ENCODE results near the gene NR4A1. TPM values are rescaled to one million over a fixed set of nuclear protein-coding genes. Genes with fewer than 3 reads are reported as not detected.
A peak's percentile ranks its signal among the peaks of the same experiment; 100 is the strongest.

Gene NR4A1
- total and polyA plus RNA-seq, 2 of the 13 experiments (the other 11 are each of a cell fraction or from before 2014, with no cell fraction given) = 5.7 to 15.2 TPM

DNA sequence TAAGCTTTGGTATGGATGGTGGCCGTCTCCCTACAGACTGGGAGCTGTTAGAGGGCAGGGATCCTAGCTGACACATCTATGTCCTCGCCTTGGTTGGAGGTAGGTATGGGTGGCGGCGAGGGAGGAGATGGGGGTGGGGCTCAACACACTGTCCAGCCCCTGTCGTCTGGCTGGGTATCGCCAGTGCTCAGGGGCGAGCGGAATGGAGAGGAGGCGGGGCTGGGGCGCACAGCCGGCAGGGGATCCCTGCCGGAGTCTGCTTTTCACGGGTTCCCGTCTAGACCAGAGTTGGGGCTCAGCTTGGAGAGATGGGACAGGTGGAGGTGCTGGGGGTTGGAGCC, 28.4 kb upstream of the NR4A1 start (continued):
- TF ChIP-seq, protein P1, sequence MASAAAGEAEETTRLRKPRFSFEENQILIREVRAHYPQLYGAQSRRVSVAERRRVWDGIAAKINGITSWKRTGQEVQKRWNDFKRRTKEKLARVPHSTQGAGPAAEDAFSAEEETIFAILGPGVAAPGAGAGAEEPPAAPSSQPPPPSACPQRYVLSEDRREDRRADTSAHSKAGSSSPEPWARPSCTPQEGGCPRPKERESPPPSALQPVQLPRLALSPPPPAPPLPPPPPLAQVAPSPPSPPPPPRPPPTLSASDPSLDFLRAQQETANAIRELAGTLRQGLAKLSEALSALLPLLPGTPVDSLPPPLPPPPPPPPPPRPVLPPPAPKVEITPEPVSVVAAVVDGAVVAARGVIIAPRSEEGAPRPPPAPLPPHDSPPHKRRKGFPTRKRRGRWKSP (CRISPR knock-in tag; IDR thresholded peaks at IDR 0.05) = no peak
- TF ChIP-seq ASH2L (IDR thresholded peaks at IDR 0.05; ENCODE audit: insufficient read length, low read depth, low read length) (no peak), ZNF510 (CRISPR knock-in tag; IDR thresholded peaks at IDR 0.05; ENCODE audit: low read depth) (no peak), HNRNPLL (IDR thresholded peaks at IDR 0.05; ENCODE audit: low read depth, low read length, poor library complexity, severe bottlenecking) (peak; percentile 8), PHF8 (CRISPR knock-in tag; IDR thresholded peaks at IDR 0.05) (peak; percentile 33; the same call in 1 of the 2 replicates), ZFP82 (CRISPR knock-in tag; IDR thresholded peaks at IDR 0.05; ENCODE audit: borderline replicate concordance) (no peak), ZNF792 (CRISPR knock-in tag; IDR thresholded peaks at IDR 0.05) (no peak), SAP130 (CRISPR knock-in tag; IDR thresholded peaks at IDR 0.05; ENCODE audit: low read depth) (peak; percentile 42; the same call in 1 of the 2 replicates), ZNF605 (CRISPR knock-in tag; IDR thresholded peaks at IDR 0.05) (0 out of 2 replicates have a peak, but pooled peaks have one; percentile 7), KDM5B (CRISPR knock-in tag; IDR thresholded peaks at IDR 0.05; ENCODE audit: borderline replicate concordance) (0 out of 2 replicates have a peak, but pooled peaks have one; percentile 3), MYC (CRISPR knock-in tag; IDR thresholded peaks at IDR 0.05; ENCODE audit: borderline replicate concordance) (peak; percentile 43; the same call in 1 of the 2 replicates), HNRNPK (IDR thresholded peaks at IDR 0.05; ENCODE audit: low read depth, low read length, poor library complexity, severe bottlenecking) (no peak)
- TF ChIP-seq, protein P2, sequence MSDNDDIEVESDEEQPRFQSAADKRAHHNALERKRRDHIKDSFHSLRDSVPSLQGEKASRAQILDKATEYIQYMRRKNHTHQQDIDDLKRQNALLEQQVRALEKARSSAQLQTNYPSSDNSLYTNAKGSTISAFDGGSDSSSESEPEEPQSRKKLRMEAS (IDR thresholded peaks at IDR 0.05) = 0 out of 2 replicates have a peak, but pooled peaks have one; percentile 30
- TF ChIP-seq, protein P3, sequence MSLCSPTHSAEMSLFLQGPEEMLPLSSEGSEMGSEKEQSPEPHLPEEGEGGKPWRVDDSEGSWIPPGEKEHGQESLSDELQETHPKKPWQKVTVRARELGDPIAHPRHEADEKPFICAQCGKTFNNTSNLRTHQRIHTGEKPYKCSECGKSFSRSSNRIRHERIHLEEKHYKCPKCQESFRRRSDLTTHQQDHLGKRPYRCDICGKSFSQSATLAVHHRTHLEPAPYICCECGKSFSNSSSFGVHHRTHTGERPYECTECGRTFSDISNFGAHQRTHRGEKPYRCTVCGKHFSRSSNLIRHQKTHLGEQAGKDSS (CRISPR knock-in tag; IDR thresholded peaks at IDR 0.05; ENCODE audit: borderline replicate concordance, low read depth) = 0 out of 2 replicates have a peak, but pooled peaks have one; percentile 27
- TF ChIP-seq, protein P4, sequence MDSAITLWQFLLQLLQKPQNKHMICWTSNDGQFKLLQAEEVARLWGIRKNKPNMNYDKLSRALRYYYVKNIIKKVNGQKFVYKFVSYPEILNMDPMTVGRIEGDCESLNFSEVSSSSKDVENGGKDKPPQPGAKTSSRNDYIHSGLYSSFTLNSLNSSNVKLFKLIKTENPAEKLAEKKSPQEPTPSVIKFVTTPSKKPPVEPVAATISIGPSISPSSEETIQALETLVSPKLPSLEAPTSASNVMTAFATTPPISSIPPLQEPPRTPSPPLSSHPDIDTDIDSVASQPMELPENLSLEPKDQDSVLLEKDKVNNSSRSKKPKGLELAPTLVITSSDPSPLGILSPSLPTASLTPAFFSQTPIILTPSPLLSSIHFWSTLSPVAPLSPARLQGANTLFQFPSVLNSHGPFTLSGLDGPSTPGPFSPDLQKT (CRISPR knock-in tag; IDR thresholded peaks at IDR 0.05; ENCODE audit: borderline replicate concordance) = no peak
- TF ChIP-seq, protein P5, sequence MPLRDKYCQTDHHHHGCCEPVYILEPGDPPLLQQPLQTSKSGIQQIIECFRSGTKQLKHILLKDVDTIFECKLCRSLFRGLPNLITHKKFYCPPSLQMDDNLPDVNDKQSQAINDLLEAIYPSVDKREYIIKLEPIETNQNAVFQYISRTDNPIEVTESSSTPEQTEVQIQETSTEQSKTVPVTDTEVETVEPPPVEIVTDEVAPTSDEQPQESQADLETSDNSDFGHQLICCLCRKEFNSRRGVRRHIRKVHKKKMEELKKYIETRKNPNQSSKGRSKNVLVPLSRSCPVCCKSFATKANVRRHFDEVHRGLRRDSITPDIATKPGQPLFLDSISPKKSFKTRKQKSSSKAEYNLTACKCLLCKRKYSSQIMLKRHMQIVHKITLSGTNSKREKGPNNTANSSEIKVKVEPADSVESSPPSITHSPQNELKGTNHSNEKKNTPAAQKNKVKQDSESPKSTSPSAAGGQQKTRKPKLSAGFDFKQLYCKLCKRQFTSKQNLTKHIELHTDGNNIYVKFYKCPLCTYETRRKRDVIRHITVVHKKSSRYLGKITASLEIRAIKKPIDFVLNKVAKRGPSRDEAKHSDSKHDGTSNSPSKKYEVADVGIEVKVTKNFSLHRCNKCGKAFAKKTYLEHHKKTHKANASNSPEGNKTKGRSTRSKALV (CRISPR knock-in tag; IDR thresholded peaks at IDR 0.05) = peak; percentile 76
- TF ChIP-seq, protein P6, sequence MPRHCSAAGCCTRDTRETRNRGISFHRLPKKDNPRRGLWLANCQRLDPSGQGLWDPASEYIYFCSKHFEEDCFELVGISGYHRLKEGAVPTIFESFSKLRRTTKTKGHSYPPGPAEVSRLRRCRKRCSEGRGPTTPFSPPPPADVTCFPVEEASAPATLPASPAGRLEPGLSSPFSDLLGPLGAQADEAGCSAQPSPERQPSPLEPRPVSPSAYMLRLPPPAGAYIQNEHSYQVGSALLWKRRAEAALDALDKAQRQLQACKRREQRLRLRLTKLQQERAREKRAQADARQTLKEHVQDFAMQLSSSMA (CRISPR knock-in tag; IDR thresholded peaks at IDR 0.05) = no peak
- TF ChIP-seq, protein P7, sequence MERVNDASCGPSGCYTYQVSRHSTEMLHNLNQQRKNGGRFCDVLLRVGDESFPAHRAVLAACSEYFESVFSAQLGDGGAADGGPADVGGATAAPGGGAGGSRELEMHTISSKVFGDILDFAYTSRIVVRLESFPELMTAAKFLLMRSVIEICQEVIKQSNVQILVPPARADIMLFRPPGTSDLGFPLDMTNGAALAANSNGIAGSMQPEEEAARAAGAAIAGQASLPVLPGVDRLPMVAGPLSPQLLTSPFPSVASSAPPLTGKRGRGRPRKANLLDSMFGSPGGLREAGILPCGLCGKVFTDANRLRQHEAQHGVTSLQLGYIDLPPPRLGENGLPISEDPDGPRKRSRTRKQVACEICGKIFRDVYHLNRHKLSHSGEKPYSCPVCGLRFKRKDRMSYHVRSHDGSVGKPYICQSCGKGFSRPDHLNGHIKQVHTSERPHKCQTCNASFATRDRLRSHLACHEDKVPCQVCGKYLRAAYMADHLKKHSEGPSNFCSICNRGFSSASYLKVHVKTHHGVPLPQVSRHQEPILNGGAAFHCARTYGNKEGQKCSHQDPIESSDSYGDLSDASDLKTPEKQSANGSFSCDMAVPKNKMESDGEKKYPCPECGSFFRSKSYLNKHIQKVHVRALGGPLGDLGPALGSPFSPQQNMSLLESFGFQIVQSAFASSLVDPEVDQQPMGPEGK (CRISPR knock-in tag; IDR thresholded peaks at IDR 0.05) = peak; percentile 51; the same call in 1 of the 2 replicates

All from HepG2 (cell line).